ENCODE measurements around the gene ANKRD44. TPM values are rescaled to one million over a fixed set of nuclear protein-coding genes. Genes with fewer than 3 reads are reported as not detected.
A peak's percentile ranks its signal among the peaks of the same experiment; 100 is the strongest.

ANKRD44 gene
- total RNA-seq, 2 experiments from 2014 or later: 210 to 249 TPM

- ATAC-seq (no peak), DNase-seq (no peak)
- Mint-ChIP-seq H3K4me1 (peaks cover 73% of the 10 kb centered on the region), H3K9me3 (ENCODE audit: low read depth) (no peaks in the 10 kb centered on the region), H3K27me3 (no peaks in the 10 kb centered on the region), H3K36me3 (peaks cover 35% of the 10 kb centered on the region), H3K4me3 (no peak overlapping the region), H3K27ac (peak overlapping the region; percentile 75)
- CTCF ChIA-PET: interaction anchor here (0.7 to 1.7 kb wide), 4 partner anchors 12 to 95 kb away, joined by 3 to 5 read pairs (median 3); no protein-coding TSS in a partner anchor
Observed at GRCh38 chr2:197141702-197142473, 168.7 kb downstream of the ANKRD44 start.

GRCh38 chr2:197140045-197140444 is 170.5 kb downstream of the ANKRD44 start:
- Mint-ChIP-seq H3K27ac (peak overlapping the region; percentile 65), H3K9me3 (ENCODE audit: low read depth) (no peaks in the 10 kb centered on the region), H3K4me3 (no peak overlapping the region), H3K36me3 (peaks cover 49% of the 10 kb centered on the region), H3K27me3 (no peaks in the 10 kb centered on the region), H3K4me1 (peaks cover 76% of the 10 kb centered on the region)
- no peak for DNase-seq
- CTCF ChIA-PET: interaction anchor here (0.6 to 1.4 kb wide), 5 partner anchors 10 to 245 kb away, joined by 3 to 4 read pairs (median 3); no protein-coding TSS in a partner anchor
- peak; percentile 67 for ATAC-seq

GRCh38 chr2:197138506-197138905 is 172.1 kb downstream of the ANKRD44 start:
- Mint-ChIP-seq H3K9me3 (ENCODE audit: low read depth) (no peaks in the 10 kb centered on the region), H3K4me1 (peaks cover 75% of the 10 kb centered on the region), H3K27me3 (no peaks in the 10 kb centered on the region), H3K4me3 (no peak overlapping the region), H3K27ac (peak overlapping the region; percentile 75), H3K36me3 (peaks cover 45% of the 10 kb centered on the region)
- CTCF ChIA-PET: interaction anchor here (1.1 to 2.8 kb wide), 2 partner anchors 25 to 30 kb away, joined by 4 to 9 read pairs; no protein-coding TSS in a partner anchor
- DNase-seq (no peak), ATAC-seq (no peak)

GRCh38 chr2:197137826-197138477 is 172.6 kb downstream of the ANKRD44 start:
- ATAC-seq: peak; percentile 34
- Mint-ChIP-seq H3K27me3 (no peaks in the 10 kb centered on the region), H3K27ac (peak overlapping the region; percentile 75), H3K4me1 (peaks cover 80% of the 10 kb centered on the region), H3K36me3 (peaks cover 51% of the 10 kb centered on the region), H3K4me3 (no peak overlapping the region), H3K9me3 (ENCODE audit: low read depth) (no peaks in the 10 kb centered on the region)
- DNase-seq: no peak
- CTCF ChIA-PET: interaction anchor here (0.8 to 2.8 kb wide), 7 partner anchors 25 to 173 kb away, joined by 3 to 9 read pairs (median 4); no protein-coding TSS in a partner anchor

GRCh38 chr2:197137231-197137630 is 173.3 kb downstream of the ANKRD44 start:
- H3K36me3 Mint-ChIP-seq: peaks cover 49% of the 10 kb centered on the region
- H3K27me3 Mint-ChIP-seq: no peaks in the 10 kb centered on the region
- CTCF ChIA-PET: interaction anchor here (0.8 to 2.8 kb wide), 6 partner anchors 24 to 174 kb away, joined by 3 to 9 read pairs (median 4); no protein-coding TSS in a partner anchor
- no peaks in the 10 kb centered on the region for H3K9me3 Mint-ChIP-seq (ENCODE audit: low read depth)
- H3K4me3 Mint-ChIP-seq: no peak overlapping the region
- no peak for DNase-seq
- no peak for ATAC-seq
- H3K27ac Mint-ChIP-seq: peak overlapping the region; percentile 49
- peaks cover 82% of the 10 kb centered on the region for H3K4me1 Mint-ChIP-seq

- ATAC-seq (no peak), DNase-seq (no peak)
- no peak overlapping the region for H3K4me3 Mint-ChIP-seq
- H3K36me3 Mint-ChIP-seq: peaks cover 54% of the 10 kb centered on the region
- CTCF ChIA-PET: interaction anchor here (1.5 to 2.8 kb wide), 4 partner anchors 23 to 167 kb away, joined by 3 to 9 read pairs (median 5); no protein-coding TSS in a partner anchor
- H3K27me3 Mint-ChIP-seq: no peaks in the 10 kb centered on the region
- H3K9me3 Mint-ChIP-seq (ENCODE audit: low read depth): no peaks in the 10 kb centered on the region
- H3K4me1 Mint-ChIP-seq: peaks cover 82% of the 10 kb centered on the region
- peak overlapping the region; percentile 11 for H3K27ac Mint-ChIP-seq
Observed at GRCh38 chr2:197136452-197136851, 174.1 kb downstream of the ANKRD44 start.

- DNase-seq: no peak
- no peak for ATAC-seq
- Mint-ChIP-seq H3K27ac (peak overlapping the region; percentile 11), H3K27me3 (no peaks in the 10 kb centered on the region), H3K36me3 (peaks cover 54% of the 10 kb centered on the region), H3K4me1 (peaks cover 81% of the 10 kb centered on the region), H3K4me3 (no peak overlapping the region), H3K9me3 (ENCODE audit: low read depth) (no peaks in the 10 kb centered on the region)
- CTCF ChIA-PET: interaction anchor here (1.5 to 2.8 kb wide), 4 partner anchors 17 to 55 kb away, joined by 3 to 9 read pairs (median 4); no protein-coding TSS in a partner anchor
Observed at GRCh38 chr2:197135806-197136205, 174.8 kb downstream of the ANKRD44 start.

GRCh38 chr2:197134206-197134605 is 176.4 kb downstream of the ANKRD44 start:
- Mint-ChIP-seq H3K9me3 (ENCODE audit: low read depth) (no peaks in the 10 kb centered on the region), H3K4me3 (no peak overlapping the region), H3K27me3 (no peaks in the 10 kb centered on the region), H3K4me1 (peaks cover 84% of the 10 kb centered on the region), H3K36me3 (peaks cover 55% of the 10 kb centered on the region), H3K27ac (no peak overlapping the region)
- CTCF ChIA-PET: interaction anchor here (0.6 to 1.5 kb wide), 6 partner anchors 21 to 245 kb away, joined by 3 read pairs; no protein-coding TSS in a partner anchor
- DNase-seq: no peak
- no peak for ATAC-seq

GRCh38 chr2:197131558-197131855 is 179.1 kb downstream of the ANKRD44 start:
- CTCF ChIA-PET: interaction anchor here (1.9 kb wide), 1 partner anchor 18 kb away, joined by 4 read pairs; no protein-coding TSS in a partner anchor
- no peak for ATAC-seq
- peaks cover 3% of the 10 kb centered on the region for H3K9me3 Mint-ChIP-seq (ENCODE audit: low read depth)
- no peak for DNase-seq
- peak overlapping the region; percentile 56 for H3K27ac Mint-ChIP-seq
- peaks cover 72% of the 10 kb centered on the region for H3K4me1 Mint-ChIP-seq
- no peaks in the 10 kb centered on the region for H3K27me3 Mint-ChIP-seq
- no peak overlapping the region for H3K4me3 Mint-ChIP-seq
- peaks cover 62% of the 10 kb centered on the region for H3K36me3 Mint-ChIP-seq

- H3K4me3 Mint-ChIP-seq: peak overlapping the region; percentile 11
- H3K36me3 Mint-ChIP-seq: peaks cover 62% of the 10 kb centered on the region
- ATAC-seq: peak; percentile 80
- CTCF ChIA-PET: interaction anchor here (0.5 to 2.4 kb wide), 3 partner anchors 12 to 68 kb away, joined by 3 to 9 read pairs (median 3); no protein-coding TSS in a partner anchor
- no peaks in the 10 kb centered on the region for H3K27me3 Mint-ChIP-seq
- peaks cover 63% of the 10 kb centered on the region for H3K4me1 Mint-ChIP-seq
- peak overlapping the region; percentile 78 for H3K27ac Mint-ChIP-seq
- peaks cover 3% of the 10 kb centered on the region for H3K9me3 Mint-ChIP-seq (ENCODE audit: low read depth)
- no peak for DNase-seq
Observed at GRCh38 chr2:197130318-197130717, 180.3 kb downstream of the ANKRD44 start.

- Mint-ChIP-seq H3K4me1 (peaks cover 58% of the 10 kb centered on the region), H3K36me3 (peaks cover 63% of the 10 kb centered on the region), H3K4me3 (no peak overlapping the region), H3K9me3 (ENCODE audit: low read depth) (peaks cover 3% of the 10 kb centered on the region), H3K27ac (no peak overlapping the region), H3K27me3 (no peaks in the 10 kb centered on the region)
- CTCF ChIA-PET: interaction anchor here (1.8 to 2.4 kb wide), 2 partner anchors 15 to 63 kb away, joined by 4 to 9 read pairs; no protein-coding TSS in a partner anchor
- ATAC-seq: no peak
- no peak for DNase-seq
Observed at GRCh38 chr2:197128897-197129296, 181.7 kb downstream of the ANKRD44 start.

- H3K36me3 Mint-ChIP-seq: peaks cover 63% of the 10 kb centered on the region
Observed at GRCh38 chr2:197128126-197128525, 182.5 kb downstream of the ANKRD44 start.

More at GRCh38 chr2:197128126-197128525, 182.5 kb downstream of the ANKRD44 start:
- Mint-ChIP-seq H3K27ac (peak overlapping the region; percentile 72), H3K9me3 (ENCODE audit: low read depth) (peaks cover 3% of the 10 kb centered on the region), H3K4me3 (no peak overlapping the region), H3K27me3 (no peaks in the 10 kb centered on the region), H3K4me1 (peaks cover 53% of the 10 kb centered on the region)
- CTCF ChIA-PET: interaction anchor here (1.3 to 3.0 kb wide), 3 partner anchors 15 to 64 kb away, joined by 4 to 17 read pairs (median 4); no protein-coding TSS in a partner anchor
- DNase-seq (no peak), ATAC-seq (no peak)

Data from activated CD8-positive, alpha-beta memory T cell treated with anti-CD3 and anti-CD28 coated beads, Interleukin-2, amount 10 ng/mL, durations not matched to agents 7 days and 5 days (primary cell).